Effector CD8-positive, alpha-beta T cell (primary cell): ENCODE results near the gene UFL1.
"Not testable (repeated sequence)": the region's sequence is repeated elsewhere in the genome, so short reads cannot be mapped to it uniquely, and the experiment has no call there.

Experiments used
- DNase-seq: peaks from one replicate; lab custom pipeline; 2025; lab: John Stamatoyannopoulos, UW
- total RNA-seq, 4 experiments: gene quantifications; one replicate each; lab custom pipeline; 2026; lab: John Stamatoyannopoulos, UW

The UFL1 gene
- 67.7 to 100 (median 85.8) reads per million in 4 experiments for total RNA-seq

- peak; percentile 92 for DNase-seq
Measured at GRCh38 chr6:96521644-96522464, at the start of gene UFL1. TSS of gene UFL1 (plus strand) at chr6:96521806. CDS start at chr6:96521874, 68 bp downstream.

- not testable (repeated sequence) for DNase-seq
Measured at GRCh38 chr6:96472291-96472690, 49.3 kb upstream of the UFL1 start.

GRCh38 chr6:96478695-96479094 is 42.9 kb upstream of the UFL1 start:
- DNase-seq = no peak

- DNase-seq = no peak
Measured at GRCh38 chr6:96491926-96492325, 29.7 kb upstream of the UFL1 start.

- peak; percentile 5 for DNase-seq
Measured at GRCh38 chr6:96499781-96500180, 21.8 kb upstream of the UFL1 start.

GRCh38 chr6:96502915-96503314 is 18.7 kb upstream of the UFL1 start:
- no peak for DNase-seq

GRCh38 chr6:96505363-96505762 is 16.2 kb upstream of the UFL1 start:
- no peak for DNase-seq

- no peak for DNase-seq
Measured at GRCh38 chr6:96509281-96509680, 12.3 kb upstream of the UFL1 start.

- no peak for DNase-seq
Measured at GRCh38 chr6:96520171-96521115, 1.2 kb upstream of the UFL1 start.

- DNase-seq = no peak
Measured at GRCh38 chr6:96521306-96521643, 331 bp upstream of the UFL1 start.

- no peak for DNase-seq
Measured at GRCh38 chr6:96522465-96523009, 931 bp downstream of the UFL1 start.

- DNase-seq = no peak
Measured at GRCh38 chr6:96528193-96528592, 6.6 kb downstream of the UFL1 start.

- no peak for DNase-seq
Measured at GRCh38 chr6:96532399-96532798, 10.8 kb downstream of the UFL1 start.

GRCh38 chr6:96537726-96538125 is 16.1 kb downstream of the UFL1 start:
- no peak for DNase-seq

GRCh38 chr6:96542702-96543101 is 21.1 kb downstream of the UFL1 start:
- no peak for DNase-seq

GRCh38 chr6:96545882-96546281 is 24.3 kb downstream of the UFL1 start:
- no peak for DNase-seq

GRCh38 chr6:96547654-96548053 is 26.0 kb downstream of the UFL1 start:
- DNase-seq = no peak

- no peak for DNase-seq
Measured at GRCh38 chr6:96554558-96554957, 33.0 kb downstream of the UFL1 start.

- DNase-seq = not testable (repeated sequence)
Measured at GRCh38 chr6:96559740-96560139, 38.1 kb downstream of the UFL1 start.

- no peak for DNase-seq
Measured at GRCh38 chr6:96562886-96563285, 41.3 kb downstream of the UFL1 start, which contains the start of gene FHL5. TSS of gene FHL5 (plus strand) at chr6:96563128. CDS start at chr6:96603614, 40,486 bp downstream.

- no peak for DNase-seq
Measured at GRCh38 chr6:96563853-96564252, 42.2 kb downstream of the UFL1 start.

- no peak for DNase-seq
Measured at GRCh38 chr6:96570053-96570452, 48.4 kb downstream of the UFL1 start.
